Measurements from ENCODE around the gene AFF3. TPM values are rescaled to one million over a fixed set of nuclear protein-coding genes. Genes with fewer than 3 reads are reported as not detected.

AFF3 gene
- total RNA-seq, 3 donors from 2014 or later, result 4.2 to 56.6 (median 5.2) TPM

GRCh38 chr2:99989905-99990304 lies 152.5 kb downstream of the AFF3 start:
- Histone ChIP-seq H3K4me3 (no peak overlapping the region), H3K4me1 (ENCODE audit: low read depth) (no peaks in the 10 kb centered on the region), H3K36me3 (ENCODE audit: low read depth) (no peaks in the 10 kb centered on the region), H3K9me3 (no peaks in the 10 kb centered on the region)
- TF ChIP-seq CTCF (IDR thresholded peaks at IDR 0.05), result no peak
- ATAC-seq, result no peak
- intact Hi-C loops (cut with DNase I, micrococcal nuclease), result no loop called here
- no peak for DNase-seq

- Histone ChIP-seq H3K4me1 (ENCODE audit: low read depth) (no peaks in the 10 kb centered on the region), H3K36me3 (ENCODE audit: low read depth) (no peaks in the 10 kb centered on the region), H3K4me3 (no peak overlapping the region), H3K9me3 (no peaks in the 10 kb centered on the region)
- TF ChIP-seq CTCF (IDR thresholded peaks at IDR 0.05), result no peak
- no peak for DNase-seq
- intact Hi-C loops (cut with DNase I, micrococcal nuclease), result no loop called here
- no peak for ATAC-seq
Observed at GRCh38 chr2:99988599-99988998, 153.8 kb downstream of the AFF3 start.

GRCh38 chr2:99987160-99987559 lies 155.2 kb downstream of the AFF3 start:
- intact Hi-C loops (cut with DNase I, micrococcal nuclease), result no loop called here
- ATAC-seq, result no peak

GRCh38 chr2:99984799-99985515 lies 157.4 kb downstream of the AFF3 start:
- Histone ChIP-seq H3K9me3 (no peaks in the 10 kb centered on the region), H3K36me3 (ENCODE audit: low read depth) (no peaks in the 10 kb centered on the region), H3K4me3 (no peak overlapping the region), H3K4me1 (ENCODE audit: low read depth) (no peaks in the 10 kb centered on the region)
- intact Hi-C loops (cut with DNase I, micrococcal nuclease), result no loop called here
- no peak for ATAC-seq
- no peak for TF ChIP-seq CTCF (IDR thresholded peaks at IDR 0.05)
- DNase-seq, result no peak

More at GRCh38 chr2:99987160-99987559, 155.2 kb downstream of the AFF3 start:
- Histone ChIP-seq H3K9me3 (no peaks in the 10 kb centered on the region), H3K4me1 (ENCODE audit: low read depth) (no peaks in the 10 kb centered on the region), H3K36me3 (ENCODE audit: low read depth) (no peaks in the 10 kb centered on the region), H3K4me3 (no peak overlapping the region)
- TF ChIP-seq CTCF (IDR thresholded peaks at IDR 0.05), result no peak
- DNase-seq, result no peak

GRCh38 chr2:99982744-99983143 lies 159.6 kb downstream of the AFF3 start:
- no peaks in the 10 kb centered on the region for H3K36me3 ChIP-seq (ENCODE audit: low read depth)
- no peaks in the 10 kb centered on the region for H3K9me3 ChIP-seq
- no peak for TF ChIP-seq CTCF (IDR thresholded peaks at IDR 0.05)
- DNase-seq (no peak), ATAC-seq (no peak)
- no peaks in the 10 kb centered on the region for H3K4me1 ChIP-seq (ENCODE audit: low read depth)
- no peak overlapping the region for H3K4me3 ChIP-seq
- intact Hi-C loops (cut with DNase I, micrococcal nuclease), result no loop called here
